Glutamatergic neuron (in vitro differentiated cells): ENCODE results near the gene ANTKMT. TPM values are rescaled to one million over a fixed set of nuclear protein-coding genes. Genes with fewer than 3 reads are reported as not detected.
"Not testable (repeated sequence)": the region's sequence is repeated elsewhere in the genome, so short reads cannot be mapped to it uniquely, and the experiment has no call there.

ENCODE experiments used
- DNase-seq: peaks from one replicate; pipeline ENCODE4 v3.0.0; 2022
- H3K27ac Mint-ChIP-seq: one replicate; pipeline ENCODE4 v1.8.0; 2020; ENCODE audit warnings: mild to moderate bottlenecking, mixed read lengths, inconsistent platforms; ENCODE audit not compliant: unreplicated experiment
- H3K27me3 Mint-ChIP-seq: one replicate; pipeline ENCODE4 v1.8.0; 2020; ENCODE audit warnings: mild to moderate bottlenecking, moderate library complexity, mixed read lengths, inconsistent platforms; ENCODE audit not compliant: unreplicated experiment
- H3K36me3 Mint-ChIP-seq: one replicate; pipeline ENCODE4 v1.8.0; 2020; ENCODE audit warnings: mild to moderate bottlenecking, mixed read lengths, inconsistent platforms; ENCODE audit not compliant: unreplicated experiment
- H3K4me1 Mint-ChIP-seq: one replicate; pipeline ENCODE4 v1.8.0; 2020; ENCODE audit warnings: mild to moderate bottlenecking, low read depth, mixed read lengths, inconsistent platforms; ENCODE audit not compliant: unreplicated experiment
- H3K4me3 Mint-ChIP-seq: one replicate; pipeline ENCODE4 v1.8.0; 2020; ENCODE audit warnings: mild to moderate bottlenecking, mixed read lengths, inconsistent platforms; ENCODE audit not compliant: unreplicated experiment
- H3K9me3 Mint-ChIP-seq: one replicate; pipeline ENCODE4 v1.8.0; 2020; ENCODE audit warnings: mild to moderate bottlenecking, moderate library complexity, mixed read lengths, inconsistent platforms; ENCODE audit not compliant: unreplicated experiment
- CTCF ChIP-seq: fragments of 200-600 bp; sonication (generic); IDR thresholded peaks from one replicate; pipeline ENCODE4 v1.5.0; 2021; ENCODE audit not compliant: partially characterized antibody, unreplicated experiment
- total RNA-seq: library from RNA; stranded (reverse); fragmentation: NEBNext Ultra II Directional; extraction: Animal tissue kit (Norgen Biotek cat#: 25700); gene quantifications from one replicate; pipeline ENCODE4 v1.2.1, GENCODE V29; 2021; ENCODE audit not compliant: unreplicated experiment

The ANTKMT gene
- total RNA-seq, 1 donor from 2014 or later = 61.1 TPM

GRCh38 chr16:740459-740763 lies 19.5 kb downstream of the ANTKMT start:
- no peak overlapping the region for H3K27ac Mint-ChIP-seq
- H3K27me3 Mint-ChIP-seq = peaks cover 8% of the 10 kb centered on the region
- H3K36me3 Mint-ChIP-seq = no peaks in the 10 kb centered on the region
- H3K4me3 Mint-ChIP-seq = peak overlapping the region; percentile 78
- DNase-seq = no peak
- no peak for TF ChIP-seq CTCF
- peaks cover 4% of the 10 kb centered on the region for H3K9me3 Mint-ChIP-seq
- no peaks in the 10 kb centered on the region for H3K4me1 Mint-ChIP-seq

- H3K9me3 Mint-ChIP-seq = peaks cover 4% of the 10 kb centered on the region
- peak within 1 kb of the TSS; percentile 84 for H3K4me3 Mint-ChIP-seq
- no peaks in the 10 kb centered on the region for H3K4me1 Mint-ChIP-seq
- DNase-seq = peak; percentile 95
- H3K36me3 Mint-ChIP-seq = no peaks in the 10 kb centered on the region
- no peak within 1 kb of the TSS for H3K27ac Mint-ChIP-seq
- H3K27me3 Mint-ChIP-seq = peaks cover 8% of the 10 kb centered on the region
- TF ChIP-seq CTCF = peak; percentile 98
These were observed 20.0 kb downstream of the ANTKMT start, which contains the start of gene CIAO3 for GRCh38 chr16:740764-741505. Gene CIAO3, minus strand, starts transcription at chr16:740997. Its CDS starts 12 bp downstream, at chr16:740985.

- Mint-ChIP-seq H3K27me3 (peaks cover 8% of the 10 kb centered on the region), H3K36me3 (no peaks in the 10 kb centered on the region), H3K4me1 (no peaks in the 10 kb centered on the region), H3K27ac (no peak overlapping the region), H3K4me3 (peak overlapping the region; percentile 84), H3K9me3 (peaks cover 4% of the 10 kb centered on the region)
- no peak for DNase-seq
- no peak for TF ChIP-seq CTCF
These were observed 21.2 kb downstream of the ANTKMT start for GRCh38 chr16:741986-742629.

- not testable (repeated sequence) for H3K27me3 Mint-ChIP-seq, H3K4me1 Mint-ChIP-seq, H3K4me3 Mint-ChIP-seq, H3K36me3 Mint-ChIP-seq, H3K27ac Mint-ChIP-seq, H3K9me3 Mint-ChIP-seq, DNase-seq
These were observed 21.9 kb downstream of the ANTKMT start for GRCh38 chr16:742894-743293.

GRCh38 chr16:743794-744500 lies 23.0 kb downstream of the ANTKMT start:
- H3K4me1 Mint-ChIP-seq = no peaks in the 10 kb centered on the region
- H3K27me3 Mint-ChIP-seq = peaks cover 8% of the 10 kb centered on the region
- H3K36me3 Mint-ChIP-seq = no peaks in the 10 kb centered on the region
- TF ChIP-seq CTCF = peak; percentile 42
- DNase-seq = no peak
- H3K4me3 Mint-ChIP-seq = no peak overlapping the region
- no peak overlapping the region for H3K27ac Mint-ChIP-seq
- peaks cover 1% of the 10 kb centered on the region for H3K9me3 Mint-ChIP-seq
